Type B pancreatic cell (in vitro differentiated cells): ENCODE measurements around the gene SYNM. TPM values are rescaled to one million over a fixed set of nuclear protein-coding genes. Genes with fewer than 3 reads are reported as not detected.

Experiments used
- DNase-seq: peaks from one replicate; pipeline ENCODE4 v3.0.0; 2021; ENCODE audit warnings: mixed read lengths; ENCODE audit not compliant: unreplicated experiment; ENCODE audit errors: extremely low spot score
- H3K27ac Mint-ChIP-seq: 2 replicates; pipeline ENCODE4 v1.8.0; 2021; ENCODE audit warnings: mild to moderate bottlenecking, mixed read lengths
- H3K27me3 Mint-ChIP-seq: 2 replicates; pipeline ENCODE4 v1.8.0; 2021; ENCODE audit warnings: mixed read lengths
- H3K36me3 Mint-ChIP-seq: 2 replicates; pipeline ENCODE4 v1.8.0; 2021; ENCODE audit warnings: mixed read lengths
- H3K4me1 Mint-ChIP-seq: one replicate; pipeline ENCODE4 v1.8.0; 2021; ENCODE audit warnings: mixed read lengths; ENCODE audit not compliant: unreplicated experiment
- H3K4me3 Mint-ChIP-seq: 2 replicates; pipeline ENCODE4 v1.8.0; 2021; ENCODE audit warnings: mild to moderate bottlenecking, mixed read lengths
- H3K9me3 Mint-ChIP-seq: 2 replicates; pipeline ENCODE4 v1.8.0; 2021; ENCODE audit warnings: mixed read lengths
- total RNA-seq: library from RNA; stranded (reverse); gene quantifications from 2 replicates; pipeline ENCODE4 v1.2.1, GENCODE V29; 2021; ENCODE audit warnings: low replicate concordance
- TF ChIP-seq, protein P1 (sequence below): fragments of 200-600 bp; sonication (generic); conservative IDR thresholded peaks from 2 replicates; pipeline ENCODE4 v1.5.0; 2021; ENCODE audit warnings: antibody characterized with exemption, mild to moderate bottlenecking

Gene SYNM
- total RNA-seq, 1 donor from 2014 or later, result 4.1 TPM

DNA sequence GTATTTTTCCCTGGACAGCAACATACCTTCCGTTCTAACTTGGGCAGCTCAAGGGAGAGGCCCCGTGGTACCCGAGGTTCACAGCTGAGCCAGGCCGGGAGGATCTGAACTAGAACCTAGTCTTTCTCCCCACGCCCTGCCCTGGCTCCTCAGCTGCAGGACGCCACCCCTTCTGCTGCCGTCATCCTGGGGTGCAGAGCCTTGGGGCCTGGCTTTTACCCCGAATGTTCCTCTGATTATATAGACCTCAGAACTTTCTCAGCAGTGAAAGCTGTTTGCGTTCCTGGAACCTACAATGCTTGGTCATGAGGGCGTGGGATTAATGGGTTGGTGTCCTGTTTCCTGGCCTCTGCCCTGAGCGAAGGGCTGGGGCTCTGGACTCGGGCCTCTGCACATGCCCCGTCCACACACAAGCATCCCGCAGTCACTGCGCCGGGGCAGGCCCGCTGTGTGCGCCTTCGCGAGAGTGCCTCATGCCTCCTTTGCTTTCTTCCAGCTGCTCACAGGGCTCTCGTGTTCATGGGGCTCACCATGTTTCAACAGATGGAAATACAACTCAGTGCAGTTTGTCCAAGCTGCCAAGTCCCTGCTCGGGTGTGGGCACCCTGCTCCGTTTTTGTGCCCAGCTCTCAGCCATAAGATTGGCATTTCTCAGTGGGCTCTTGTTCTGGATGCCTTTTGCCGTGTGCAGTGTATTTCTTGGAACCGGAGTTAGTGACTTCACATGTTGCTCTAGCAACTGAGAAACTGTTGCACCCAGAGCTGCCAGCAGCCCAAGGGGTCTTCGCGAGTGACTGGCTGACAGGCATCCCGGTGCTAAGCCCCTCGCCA is 20.4 kb downstream of the SYNM start:
- no peak overlapping the region for H3K27ac Mint-ChIP-seq
- TF ChIP-seq, protein P1, sequence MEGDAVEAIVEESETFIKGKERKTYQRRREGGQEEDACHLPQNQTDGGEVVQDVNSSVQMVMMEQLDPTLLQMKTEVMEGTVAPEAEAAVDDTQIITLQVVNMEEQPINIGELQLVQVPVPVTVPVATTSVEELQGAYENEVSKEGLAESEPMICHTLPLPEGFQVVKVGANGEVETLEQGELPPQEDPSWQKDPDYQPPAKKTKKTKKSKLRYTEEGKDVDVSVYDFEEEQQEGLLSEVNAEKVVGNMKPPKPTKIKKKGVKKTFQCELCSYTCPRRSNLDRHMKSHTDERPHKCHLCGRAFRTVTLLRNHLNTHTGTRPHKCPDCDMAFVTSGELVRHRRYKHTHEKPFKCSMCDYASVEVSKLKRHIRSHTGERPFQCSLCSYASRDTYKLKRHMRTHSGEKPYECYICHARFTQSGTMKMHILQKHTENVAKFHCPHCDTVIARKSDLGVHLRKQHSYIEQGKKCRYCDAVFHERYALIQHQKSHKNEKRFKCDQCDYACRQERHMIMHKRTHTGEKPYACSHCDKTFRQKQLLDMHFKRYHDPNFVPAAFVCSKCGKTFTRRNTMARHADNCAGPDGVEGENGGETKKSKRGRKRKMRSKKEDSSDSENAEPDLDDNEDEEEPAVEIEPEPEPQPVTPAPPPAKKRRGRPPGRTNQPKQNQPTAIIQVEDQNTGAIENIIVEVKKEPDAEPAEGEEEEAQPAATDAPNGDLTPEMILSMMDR, result no peak
- peaks cover 2% of the 10 kb centered on the region for H3K9me3 Mint-ChIP-seq
- H3K4me1 Mint-ChIP-seq, result peaks cover 45% of the 10 kb centered on the region
- DNase-seq, result peak; percentile 63
- H3K36me3 Mint-ChIP-seq, result peaks cover 19% of the 10 kb centered on the region
- no peaks in the 10 kb centered on the region for H3K27me3 Mint-ChIP-seq
- H3K4me3 Mint-ChIP-seq, result no peak overlapping the region

DNA sequence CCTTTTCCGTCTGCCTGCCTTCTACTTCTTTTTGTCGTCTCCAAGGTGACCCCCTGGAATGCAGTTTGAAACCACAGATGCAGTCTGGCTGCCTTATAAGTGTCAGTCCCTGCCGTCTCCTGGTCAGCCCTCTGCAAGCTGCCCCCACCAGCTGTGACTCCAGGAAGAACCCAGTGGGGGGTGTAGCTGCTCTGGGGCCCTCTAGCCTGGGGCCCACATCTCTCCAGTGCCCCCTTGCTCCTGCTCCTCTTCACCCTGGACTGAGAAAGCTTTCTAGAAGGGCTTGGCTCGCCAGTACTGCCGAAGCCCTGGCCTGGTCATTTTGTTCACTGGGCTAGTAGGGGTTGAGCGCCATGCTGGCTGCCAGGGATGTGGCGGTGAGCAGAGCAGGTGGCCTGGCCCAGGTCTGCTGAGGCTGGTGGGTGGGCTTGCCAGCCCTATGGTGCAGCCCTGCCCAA is 21.3 kb downstream of the SYNM start:
- peaks cover 22% of the 10 kb centered on the region for H3K36me3 Mint-ChIP-seq
- TF ChIP-seq, protein P1, result no peak
- no peak overlapping the region for H3K4me3 Mint-ChIP-seq
- peaks cover 4% of the 10 kb centered on the region for H3K9me3 Mint-ChIP-seq
- no peak overlapping the region for H3K27ac Mint-ChIP-seq
- DNase-seq, result no peak
- H3K27me3 Mint-ChIP-seq, result no peaks in the 10 kb centered on the region
- peaks cover 36% of the 10 kb centered on the region for H3K4me1 Mint-ChIP-seq

DNA sequence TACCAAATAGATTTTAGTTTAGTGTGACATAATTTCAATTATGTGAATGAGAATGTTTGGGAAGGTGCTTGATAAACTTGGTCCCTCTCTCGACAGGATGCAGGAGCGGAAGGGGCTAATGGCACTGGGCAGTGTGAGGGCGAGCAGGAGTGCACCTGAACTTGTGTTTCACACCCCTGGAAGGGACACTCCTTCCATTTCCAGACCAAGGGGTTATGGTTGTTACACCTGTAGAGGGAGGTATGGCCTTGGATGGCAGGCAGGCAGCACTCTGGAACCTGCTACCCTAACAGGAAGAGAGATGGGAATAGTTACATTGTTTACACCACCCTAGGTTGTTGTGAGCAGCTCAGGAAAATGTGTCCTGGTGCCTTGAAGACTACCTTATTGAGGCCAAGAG is 22.1 kb downstream of the SYNM start:
- Mint-ChIP-seq H3K27me3 (no peaks in the 10 kb centered on the region), H3K9me3 (peaks cover 4% of the 10 kb centered on the region), H3K4me1 (peaks cover 29% of the 10 kb centered on the region), H3K4me3 (no peak overlapping the region), H3K27ac (no peak overlapping the region), H3K36me3 (peaks cover 22% of the 10 kb centered on the region)
- DNase-seq, result no peak
- TF ChIP-seq, protein P1, result no peak

DNA sequence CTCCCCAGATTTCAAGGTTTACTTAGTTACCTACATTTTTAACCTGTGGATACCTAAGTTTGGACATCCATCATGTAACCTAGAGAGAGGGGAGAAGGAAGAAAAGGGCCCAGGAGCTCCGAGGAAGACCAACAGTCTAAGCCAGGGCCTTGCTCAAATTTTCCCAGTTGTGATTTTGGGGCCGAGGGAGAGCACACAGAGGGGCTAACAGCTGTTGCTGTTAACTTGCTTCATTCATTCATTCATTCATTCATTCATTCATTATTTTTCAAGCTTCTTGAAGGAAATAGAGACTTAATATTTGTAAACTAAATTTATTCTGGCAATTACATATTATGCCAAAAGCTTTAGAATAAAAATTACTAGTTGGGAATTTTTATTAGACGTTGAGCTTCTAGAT is 22.9 kb downstream of the SYNM start:
- Mint-ChIP-seq H3K4me3 (no peak overlapping the region), H3K27ac (no peak overlapping the region), H3K27me3 (no peaks in the 10 kb centered on the region), H3K9me3 (peaks cover 4% of the 10 kb centered on the region), H3K4me1 (peaks cover 30% of the 10 kb centered on the region), H3K36me3 (peaks cover 22% of the 10 kb centered on the region)
- no peak for DNase-seq
- TF ChIP-seq, protein P1, result no peak

DNA sequence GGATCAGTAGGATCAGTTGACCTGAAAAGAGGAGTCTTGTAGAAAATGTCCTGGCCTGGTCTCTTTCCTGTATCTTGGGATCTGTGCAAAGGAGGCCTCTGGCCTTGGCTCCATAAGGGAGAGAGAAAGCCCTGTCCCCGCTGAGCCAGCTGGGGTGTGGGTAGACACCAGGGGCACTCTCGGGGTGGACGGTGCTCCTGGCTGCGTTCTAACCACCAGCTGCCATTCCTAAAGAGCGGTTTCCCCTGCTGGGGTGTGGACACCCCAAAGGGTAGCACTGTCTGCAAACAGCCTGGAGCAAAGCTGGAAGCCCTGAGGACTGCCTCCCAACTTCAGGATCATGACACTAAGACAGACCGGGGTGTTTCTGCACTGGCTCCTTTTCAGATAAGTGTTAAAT is 23.5 kb downstream of the SYNM start:
- H3K36me3 Mint-ChIP-seq, result peaks cover 22% of the 10 kb centered on the region
- TF ChIP-seq, protein P1, result no peak
- H3K9me3 Mint-ChIP-seq, result peaks cover 4% of the 10 kb centered on the region
- no peak for DNase-seq
- no peak overlapping the region for H3K4me3 Mint-ChIP-seq
- no peak overlapping the region for H3K27ac Mint-ChIP-seq
- H3K27me3 Mint-ChIP-seq, result no peaks in the 10 kb centered on the region
- H3K4me1 Mint-ChIP-seq, result peaks cover 29% of the 10 kb centered on the region
